ENCODE results near the gene ABHD16B.

GRCh38 chr20:63859166-63859699 is 2.1 kb upstream of the ABHD16B start:
- TF ChIP-seq EZH2 (conservative IDR thresholded peaks at IDR 0.05; ENCODE audit: low read depth, low read length), result no peak
- no peak for TF ChIP-seq MYNN (CRISPR knock-in tag; IDR thresholded peaks at IDR 0.05; ENCODE audit: low read depth)
- TF ChIP-seq RAD21 (CRISPR knock-in tag; IDR thresholded peaks at IDR 0.05), result no peak
- no peak for TF ChIP-seq USF2 (IDR thresholded peaks at IDR 0.05; ENCODE audit: low read depth, low read length)
- no peak for TF ChIP-seq USF2 (CRISPR knock-in tag; IDR thresholded peaks at IDR 0.05; ENCODE audit: borderline replicate concordance)
- TF ChIP-seq CTCF (CRISPR knock-in tag; IDR thresholded peaks at IDR 0.05), result no peak
- TF ChIP-seq FOXO1 (CRISPR knock-in tag; IDR thresholded peaks at IDR 0.05), result no peak
- TF ChIP-seq ZBTB14 (CRISPR knock-in tag; IDR thresholded peaks at IDR 0.05), result no peak
- TF ChIP-seq ZNF276 (CRISPR knock-in tag; IDR thresholded peaks at IDR 0.05; ENCODE audit: low read depth), result no peak
- TF ChIP-seq TBL1XR1 (IDR thresholded peaks at IDR 0.05; ENCODE audit: borderline replicate concordance, low read length, partially characterized antibody), result no peak
- no peak for TF ChIP-seq ZMYM2 (CRISPR knock-in tag; IDR thresholded peaks at IDR 0.05)
- peak in 1 of 2 experiments; percentile 32; a peak in 1 of 4 replicates for TF ChIP-seq POLR2A (IDR thresholded peaks at IDR 0.05; ENCODE audit: insufficient read depth in 1 of 2, low read depth in 2 of 2, low read length in 2 of 2)

All from HepG2 (cell line).